ENCODE results near the gene HEATR5B. TPM values are rescaled to one million over a fixed set of nuclear protein-coding genes. Genes with fewer than 3 reads are reported as not detected.

The HEATR5B gene
- total RNA-seq, 1 experiment from 2014 or later = 16.1 TPM

- no peaks in the 10 kb centered on the region for H3K9me3 Mint-ChIP-seq (ENCODE audit: unreplicated experiment)
- DNase-seq = no peak
- TF ChIP-seq CTCF (IDR thresholded peaks at IDR 0.05; ENCODE audit: insufficient read depth in 1 of 2, low read depth in 1 of 2, low read length in 1 of 2, severe bottlenecking in 1 of 2, unreplicated experiment in 1 of 2) = no peak
- no peaks in the 10 kb centered on the region for H3K27me3 Mint-ChIP-seq (ENCODE audit: insufficient read depth, unreplicated experiment)
- H3K27ac Mint-ChIP-seq (ENCODE audit: unreplicated experiment) = no peak overlapping the region
- no TSS peak for BruUV-seq (replicated peaks)
- ChIA-PET CTCF (no interaction called here), POLR2A (no interaction called here)
- intact Hi-C loops (cut with micrococcal nuclease; ENCODE audit: unreplicated experiment) = no loop called here
- H3K4me1 Mint-ChIP-seq (ENCODE audit: low read depth, unreplicated experiment) = no peaks in the 10 kb centered on the region
- Histone ChIP-seq H3K9me3 (no peaks in the 10 kb centered on the region), H3K4me3 (ENCODE audit: low read depth, low read length) (no peak overlapping the region), H3K27me3 (replicated peaks; ENCODE audit: control insufficient read depth, insufficient read depth, low read length) (no peaks in the 10 kb centered on the region), H3K4me1 (peaks cover 4% of the 10 kb centered on the region), H3K36me3 (ENCODE audit: control insufficient read depth, insufficient read depth, low read length) (no peaks in the 10 kb centered on the region)
- no peak overlapping the region for H3K4me3 Mint-ChIP-seq (ENCODE audit: unreplicated experiment)
- peaks cover 1% of the 10 kb centered on the region for H3K36me3 Mint-ChIP-seq (ENCODE audit: insufficient read depth, unreplicated experiment)
Measured at GRCh38 chr2:36973320-36973719, 110.9 kb downstream of the HEATR5B start.

GRCh38 chr2:36971990-36972389, 112.2 kb downstream of the HEATR5B start:
- Histone ChIP-seq H3K9me3 (no peaks in the 10 kb centered on the region), H3K4me3 (ENCODE audit: low read depth, low read length) (no peak overlapping the region), H3K36me3 (ENCODE audit: control insufficient read depth, insufficient read depth, low read length) (no peaks in the 10 kb centered on the region), H3K27me3 (replicated peaks; ENCODE audit: control insufficient read depth, insufficient read depth, low read length) (no peaks in the 10 kb centered on the region), H3K4me1 (peaks cover 13% of the 10 kb centered on the region)
- Mint-ChIP-seq H3K4me3 (ENCODE audit: unreplicated experiment) (no peak overlapping the region), H3K4me1 (ENCODE audit: low read depth, unreplicated experiment) (no peaks in the 10 kb centered on the region), H3K27me3 (ENCODE audit: insufficient read depth, unreplicated experiment) (no peaks in the 10 kb centered on the region), H3K9me3 (ENCODE audit: unreplicated experiment) (no peaks in the 10 kb centered on the region), H3K27ac (ENCODE audit: unreplicated experiment) (no peak overlapping the region), H3K36me3 (ENCODE audit: insufficient read depth, unreplicated experiment) (peaks cover 13% of the 10 kb centered on the region)
- BruUV-seq (replicated peaks) = no TSS peak
- ChIA-PET CTCF (no interaction called here), POLR2A (no interaction called here)
- no peak for DNase-seq
- no peak for TF ChIP-seq CTCF (IDR thresholded peaks at IDR 0.05; ENCODE audit: insufficient read depth in 1 of 2, low read depth in 1 of 2, low read length in 1 of 2, severe bottlenecking in 1 of 2, unreplicated experiment in 1 of 2)
- intact Hi-C loops (cut with micrococcal nuclease; ENCODE audit: unreplicated experiment) = no loop called here

- H3K4me3 ChIP-seq (ENCODE audit: low read depth, low read length) = peak overlapping the region; percentile 58
- Mint-ChIP-seq H3K27ac (ENCODE audit: unreplicated experiment) (peak overlapping the region; percentile 83), H3K4me1 (ENCODE audit: low read depth, unreplicated experiment) (peaks cover 22% of the 10 kb centered on the region), H3K4me3 (ENCODE audit: unreplicated experiment) (peak overlapping the region; percentile 98), H3K36me3 (ENCODE audit: insufficient read depth, unreplicated experiment) (peaks cover 26% of the 10 kb centered on the region), H3K9me3 (ENCODE audit: unreplicated experiment) (no peaks in the 10 kb centered on the region), H3K27me3 (ENCODE audit: insufficient read depth, unreplicated experiment) (no peaks in the 10 kb centered on the region)
- peaks cover 29% of the 10 kb centered on the region for H3K4me1 ChIP-seq
- TSS peak; percentile 87 for BruUV-seq (replicated peaks)
- ChIA-PET POLR2A (interaction anchor here (0.6 to 1.2 kb wide), 4 partner anchors 21 to 1407 kb away, joined by 3 to 18 read pairs (median 4); no protein-coding TSS in a partner anchor), CTCF (no interaction called here)
- no peaks in the 10 kb centered on the region for H3K27me3 ChIP-seq (replicated peaks; ENCODE audit: control insufficient read depth, insufficient read depth, low read length)
- H3K9me3 ChIP-seq = no peaks in the 10 kb centered on the region
- no peak for TF ChIP-seq CTCF (IDR thresholded peaks at IDR 0.05; ENCODE audit: insufficient read depth in 1 of 2, low read depth in 1 of 2, low read length in 1 of 2, severe bottlenecking in 1 of 2, unreplicated experiment in 1 of 2)
- DNase-seq = peak; percentile 57 to 58
- intact Hi-C loops (cut with micrococcal nuclease; ENCODE audit: unreplicated experiment) = loop anchor here (2.0 to 5.0 kb wide), 3 partner anchors 21 to 115 kb away; partner anchors contain the start of genes GPATCH11 and HEATR5B
- H3K36me3 ChIP-seq (ENCODE audit: control insufficient read depth, insufficient read depth, low read length) = no peaks in the 10 kb centered on the region
Measured at GRCh38 chr2:36967236-36967876, 116.8 kb downstream of the HEATR5B start.

Measured in Caco-2 (cell line).